GM12878 (cell line): Measurements from ENCODE around the gene DPH1.

Experiments used
- EP300 ChIP-seq, 2 experiments: fragments of 150-350 bp in 1 of 2; IDR thresholded peaks; 2 replicates each; pipeline ENCODE4 v1.6.1; 2011 to 2012; ENCODE audit warnings: low read depth in 2 of 2, low read length in 2 of 2, borderline replicate concordance in 1 of 2, improper control_type of control experiment in 1 of 2, inconsistent platforms in 1 of 2; ENCODE audit not compliant: control insufficient read depth in 1 of 2
- POLR2A ChIP-seq: IDR thresholded peaks from 2 replicates; pipeline ENCODE4 v1.6.1; 2011; ENCODE audit warnings: low read depth, mild to moderate bottlenecking, low read length
- ZNF274 ChIP-seq: IDR thresholded peaks from one replicate; pipeline ENCODE4 v1.8.0; 2011; ENCODE audit not compliant: insufficient read length, insufficient read depth
- TF ChIP-seq, protein P1 (sequence below): fragments of 450-650 bp; IDR thresholded peaks from 2 replicates; pipeline ENCODE4 v1.6.1; 2017; ENCODE audit warnings: mild to moderate bottlenecking
- TF ChIP-seq, protein P2 (sequence below): fragments of 450-650 bp; IDR thresholded peaks from 2 replicates; pipeline ENCODE4 v1.6.1; 2018; ENCODE audit warnings: borderline replicate concordance, mild to moderate bottlenecking; ENCODE audit not compliant: partially characterized antibody

GRCh38 chr17:2034806-2035540, 5.0 kb downstream of the DPH1 start:
- TF ChIP-seq EP300 (IDR thresholded peaks at IDR 0.05; ENCODE audit: borderline replicate concordance in 1 of 2, control insufficient read depth in 1 of 2, low read depth in 2 of 2, low read length in 2 of 2) = no peak
- TF ChIP-seq, protein P1, sequence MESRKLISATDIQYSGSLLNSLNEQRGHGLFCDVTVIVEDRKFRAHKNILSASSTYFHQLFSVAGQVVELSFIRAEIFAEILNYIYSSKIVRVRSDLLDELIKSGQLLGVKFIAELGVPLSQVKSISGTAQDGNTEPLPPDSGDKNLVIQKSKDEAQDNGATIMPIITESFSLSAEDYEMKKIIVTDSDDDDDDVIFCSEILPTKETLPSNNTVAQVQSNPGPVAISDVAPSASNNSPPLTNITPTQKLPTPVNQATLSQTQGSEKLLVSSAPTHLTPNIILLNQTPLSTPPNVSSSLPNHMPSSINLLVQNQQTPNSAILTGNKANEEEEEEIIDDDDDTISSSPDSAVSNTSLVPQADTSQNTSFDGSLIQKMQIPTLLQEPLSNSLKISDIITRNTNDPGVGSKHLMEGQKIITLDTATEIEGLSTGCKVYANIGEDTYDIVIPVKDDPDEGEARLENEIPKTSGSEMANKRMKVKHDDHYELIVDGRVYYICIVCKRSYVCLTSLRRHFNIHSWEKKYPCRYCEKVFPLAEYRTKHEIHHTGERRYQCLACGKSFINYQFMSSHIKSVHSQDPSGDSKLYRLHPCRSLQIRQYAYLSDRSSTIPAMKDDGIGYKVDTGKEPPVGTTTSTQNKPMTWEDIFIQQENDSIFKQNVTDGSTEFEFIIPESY = no peak
- no peak for TF ChIP-seq POLR2A
- TF ChIP-seq ZNF274 = no peak
- TF ChIP-seq, protein P2, sequence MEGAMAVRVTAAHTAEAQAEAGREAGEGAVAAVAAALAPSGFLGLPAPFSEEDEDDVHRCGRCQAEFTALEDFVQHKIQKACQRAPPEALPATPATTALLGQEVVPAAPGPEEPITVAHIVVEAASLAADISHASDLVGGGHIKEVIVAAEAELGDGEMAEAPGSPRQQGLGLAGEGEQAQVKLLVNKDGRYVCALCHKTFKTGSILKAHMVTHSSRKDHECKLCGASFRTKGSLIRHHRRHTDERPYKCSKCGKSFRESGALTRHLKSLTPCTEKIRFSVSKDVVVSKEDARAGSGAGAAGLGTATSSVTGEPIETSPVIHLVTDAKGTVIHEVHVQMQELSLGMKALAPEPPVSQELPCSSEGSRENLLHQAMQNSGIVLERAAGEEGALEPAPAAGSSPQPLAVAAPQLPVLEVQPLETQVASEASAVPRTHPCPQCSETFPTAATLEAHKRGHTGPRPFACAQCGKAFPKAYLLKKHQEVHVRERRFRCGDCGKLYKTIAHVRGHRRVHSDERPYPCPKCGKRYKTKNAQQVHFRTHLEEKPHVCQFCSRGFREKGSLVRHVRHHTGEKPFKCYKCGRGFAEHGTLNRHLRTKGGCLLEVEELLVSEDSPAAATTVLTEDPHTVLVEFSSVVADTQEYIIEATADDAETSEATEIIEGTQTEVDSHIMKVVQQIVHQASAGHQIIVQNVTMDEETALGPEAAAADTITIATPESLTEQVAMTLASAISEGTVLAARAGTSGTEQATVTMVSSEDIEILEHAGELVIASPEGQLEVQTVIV = no peak
